Stimulated activated CD4-positive, alpha-beta T cell treated with anti-CD3 and anti-CD28 coated beads, Interleukin-1b, Interleukin-23, amount 100 ng/mL, for 48 hours (primary cell): ENCODE results near the gene QKI.

ENCODE experiments used
- DNase-seq: peaks from one replicate; pipeline ENCODE4 v3.0.0-alpha.2; 2020

Gene QKI

GRCh38 chr6:163539101-163539762, 124.7 kb downstream of the QKI start:
- no peak for DNase-seq

- no peak for DNase-seq
Observed at GRCh38 chr6:163543321-163543720, 128.8 kb downstream of the QKI start.

- DNase-seq, result no peak
Observed at GRCh38 chr6:163545370-163545769, 130.9 kb downstream of the QKI start.

GRCh38 chr6:163547287-163547686, 132.8 kb downstream of the QKI start:
- DNase-seq, result no peak

- no peak for DNase-seq
Observed at GRCh38 chr6:163548624-163549023, 134.1 kb downstream of the QKI start.

- DNase-seq, result no peak
Observed at GRCh38 chr6:163554032-163554431, 139.5 kb downstream of the QKI start.

GRCh38 chr6:163554663-163555062, 140.1 kb downstream of the QKI start:
- peak; percentile 55 for DNase-seq

- no peak for DNase-seq
Observed at GRCh38 chr6:163559661-163560060, 145.1 kb downstream of the QKI start.

- no peak for DNase-seq
Observed at GRCh38 chr6:163563318-163563717, 148.8 kb downstream of the QKI start.

GRCh38 chr6:163564534-163564933, 150.0 kb downstream of the QKI start:
- no peak for DNase-seq

- no peak for DNase-seq
Observed at GRCh38 chr6:163565140-163565539, 150.6 kb downstream of the QKI start.

GRCh38 chr6:163566056-163566455, 151.5 kb downstream of the QKI start:
- no peak for DNase-seq

- DNase-seq, result no peak
Observed at GRCh38 chr6:163568275-163568674, 153.8 kb downstream of the QKI start.

GRCh38 chr6:163570579-163571231, 156.2 kb downstream of the QKI start:
- no peak for DNase-seq

- no peak for DNase-seq
Observed at GRCh38 chr6:163571730-163572129, 157.2 kb downstream of the QKI start.

- DNase-seq, result no peak
Observed at GRCh38 chr6:163572612-163573011, 158.1 kb downstream of the QKI start.

- no peak for DNase-seq
Observed at GRCh38 chr6:163573503-163574179, 159.1 kb downstream of the QKI start.

GRCh38 chr6:163576114-163576513, 161.6 kb downstream of the QKI start:
- DNase-seq, result no peak

GRCh38 chr6:163577404-163577803, 162.9 kb downstream of the QKI start:
- DNase-seq, result no peak

- DNase-seq, result no peak
Observed at GRCh38 chr6:163579111-163579879, 164.8 kb downstream of the QKI start.

GRCh38 chr6:163579880-163580295, 165.4 kb downstream of the QKI start:
- no peak for DNase-seq

GRCh38 chr6:163580311-163581030, 166.0 kb downstream of the QKI start:
- no peak for DNase-seq

GRCh38 chr6:163583558-163583957, 169.0 kb downstream of the QKI start:
- no peak for DNase-seq
